HepG2 (cell line): ENCODE results near the gene FAM83C. TPM values are rescaled to one million over a fixed set of nuclear protein-coding genes. Genes with fewer than 3 reads are reported as not detected.

Experiments
- AGO1 ChIP-seq: fragments of 200-400 bp; formaldehyde crosslinking; IDR thresholded peaks from 2 replicates; pipeline ENCODE4 v1.6.1; 2017; ENCODE audit warnings: mild to moderate bottlenecking, low read depth, low read length, moderate library complexity; ENCODE audit not compliant: poor library complexity, severe bottlenecking
- BCLAF1 ChIP-seq: fragments of 450-650 bp; IDR thresholded peaks from 2 replicates; pipeline ENCODE4 v1.6.1; 2017; ENCODE audit warnings: mild to moderate bottlenecking
- DNMT3B ChIP-seq: conservative IDR thresholded peaks from 2 replicates; pipeline ENCODE4 v1.6.1; 2016; ENCODE audit warnings: missing biosample characterization, control low read depth
- FIP1L1 ChIP-seq: fragments of 200-400 bp; formaldehyde crosslinking; IDR thresholded peaks from 2 replicates; pipeline ENCODE4 v1.6.1; 2018; ENCODE audit warnings: low read depth, mild to moderate bottlenecking, low read length, moderate library complexity, borderline replicate concordance; ENCODE audit not compliant: insufficient read depth
- FOXK1 ChIP-seq: sonication (generic); formaldehyde crosslinking; IDR thresholded peaks from 2 replicates; pipeline ENCODE4 v1.4.0; 2020; ENCODE audit warnings: low read depth, missing genetic modification reagents, borderline replicate concordance
- FOXO1 ChIP-seq: sonication (generic); formaldehyde crosslinking; IDR thresholded peaks from 2 replicates; pipeline ENCODE4 v1.4.0; 2020; ENCODE audit warnings: missing genetic modification reagents
- HIC2 ChIP-seq: sonication (generic); formaldehyde crosslinking; IDR thresholded peaks from 2 replicates; pipeline ENCODE4 v1.9.0; 2022; ENCODE audit warnings: low read depth, missing genetic modification reagents
- NR0B2 ChIP-seq: sonication (generic); formaldehyde crosslinking; IDR thresholded peaks from 2 replicates; pipeline ENCODE4 v1.4.0; 2020; ENCODE audit warnings: mild to moderate bottlenecking, missing genetic modification reagents
- NR2F2 ChIP-seq: IDR thresholded peaks from 2 replicates; pipeline ENCODE4 v1.6.1; 2012; ENCODE audit warnings: low read depth, inconsistent platforms, borderline replicate concordance
- POLR2A ChIP-seq, 2 experiments: IDR thresholded peaks; 2 replicates each; pipeline ENCODE4 v1.6.1; 2011; ENCODE audit warnings: low read depth in 2 of 2, low read length in 2 of 2, mild to moderate bottlenecking in 1 of 2, moderate library complexity in 1 of 2; ENCODE audit not compliant: insufficient read depth in 1 of 2
- PPARG ChIP-seq: conservative IDR thresholded peaks from 2 replicates; pipeline ENCODE4 v1.6.1; 2016; ENCODE audit warnings: missing biosample characterization, missing genetic modification reagents
- SIX1 ChIP-seq: sonication (generic); formaldehyde crosslinking; IDR thresholded peaks from 2 replicates; pipeline ENCODE4 v1.4.0; 2020; ENCODE audit warnings: missing genetic modification reagents, borderline replicate concordance
- U2AF2 ChIP-seq: fragments of 200-400 bp; formaldehyde crosslinking; IDR thresholded peaks from 2 replicates; pipeline ENCODE4 v1.6.1; 2017; ENCODE audit warnings: low read depth, mild to moderate bottlenecking, low read length
- ZC3H4 ChIP-seq: sonication (generic); formaldehyde crosslinking; IDR thresholded peaks from 2 replicates; pipeline ENCODE4 v1.4.0; 2020; ENCODE audit warnings: missing genetic modification reagents, borderline replicate concordance
- ZNF446 ChIP-seq: sonication (generic); formaldehyde crosslinking; IDR thresholded peaks from 2 replicates; pipeline ENCODE4 v1.5.0; 2020; ENCODE audit warnings: mild to moderate bottlenecking, missing genetic modification reagents
- ZNF546 ChIP-seq: sonication (generic); formaldehyde crosslinking; conservative IDR thresholded peaks from 2 replicates; pipeline ENCODE4 v1.8.1; 2023; ENCODE audit warnings: mild to moderate bottlenecking, missing genetic modification reagents
- ZNF773 ChIP-seq: sonication (generic); formaldehyde crosslinking; IDR thresholded peaks from 2 replicates; pipeline ENCODE4 v1.4.0; 2020; ENCODE audit warnings: missing genetic modification reagents, borderline replicate concordance
- ZNF850 ChIP-seq: sonication (generic); formaldehyde crosslinking; conservative IDR thresholded peaks from 2 replicates; pipeline ENCODE4 v1.9.0; 2021; ENCODE audit warnings: mild to moderate bottlenecking, missing genetic modification reagents
- ZSCAN29 ChIP-seq: sonication (generic); formaldehyde crosslinking; conservative IDR thresholded peaks from 2 replicates; pipeline ENCODE4 v1.4.0; 2020; ENCODE audit warnings: mild to moderate bottlenecking, missing genetic modification reagents
- polyA plus RNA-seq, 8 experiments: library from polyadenylated mRNA; depleted of rRNA in 3 of 8; stranded (reverse) in 7 of 8; unstranded in 1 of 8; fragments of >200 nt; fragmentation: Illumina TruSeq in 4 of 8; extraction: Trizol in 4 of 8; gene quantifications; 2 replicates each; pipeline versions ENCODE4 v1.2.1 to v1.2.3, GENCODE V29; 2011 to 2016; ENCODE audit warnings: low read depth in 4 of 8, missing spikeins in 1 of 8, mixed read lengths in 1 of 8; ENCODE audit not compliant: insufficient read depth in 1 of 8
- total RNA-seq, 5 experiments: library from RNA; depleted of rRNA; stranded (reverse); fragments of >200 nt; fragmentation: Illumina TruSeq; extraction: Trizol; gene quantifications; 2 replicates each; pipeline ENCODE4 v1.2.3, GENCODE V29; 2016; ENCODE audit warnings: low read depth in 1 of 5

The FAM83C gene
- total and polyA plus RNA-seq, 2 of the 13 experiments (the other 11 are each of a cell fraction or from before 2014, with no cell fraction given) = 0.04 TPM; not detected in 1

GRCh38 chr20:35293303-35294292 is 1.4 kb upstream of the FAM83C start (continued):
- TF ChIP-seq ZC3H4 (CRISPR knock-in tag) (no peak), U2AF2 (no peak), ZNF546 (CRISPR knock-in tag) (peak; percentile 78; the same call in 1 of the 2 replicates), ZNF446 (CRISPR knock-in tag) (no peak), AGO1 (no peak), ZSCAN29 (no peak), DNMT3B (no peak), ZNF850 (CRISPR knock-in tag) (no peak), FIP1L1 (no peak), POLR2A (IDR thresholded peaks at IDR 0.05; ENCODE audit: insufficient read depth in 1 of 2, low read depth in 2 of 2, low read length in 2 of 2) (no peak), BCLAF1 (no peak), NR2F2 (peak; percentile 62), FOXO1 (CRISPR knock-in tag) (no peak), PPARG (CRISPR knock-in tag) (no peak), ZNF773 (CRISPR knock-in tag) (no peak), SIX1 (no peak), NR0B2 (0 out of 2 replicates have a peak, but pooled peaks have one; percentile 42), FOXK1 (CRISPR knock-in tag) (no peak), HIC2 (no peak)
